Prostate gland (tissue), 2 donors: ENCODE results near the gene NLRP1. TPM values are rescaled to one million over a fixed set of nuclear protein-coding genes. Genes with fewer than 3 reads are reported as not detected.

Experiments used
- DNase-seq: peaks from one replicate; pipeline ENCODE4 v3.0.0-alpha.2; 2019; ENCODE audit warnings: low spot score
- H3K27ac ChIP-seq, 2 donors: fragments of 200-600 bp; sonication (generic); 2 replicates each; pipeline ENCODE4 v1.5.1; 2017 to 2019
- H3K27me3 ChIP-seq: fragments of 200-600 bp; sonication (generic); replicated peaks from 2 replicates; pipeline ENCODE4 v1.5.1; 2019; ENCODE audit not compliant: insufficient read depth
- H3K36me3 ChIP-seq, 2 donors: fragments of 200-600 bp; sonication (generic); 1 replicate in 1 of 2; 2 replicates in 1 of 2; pipeline versions ENCODE4 v1.5.1 to v1.8.1; 2017 to 2019
- H3K4me1 ChIP-seq: fragments of 200-600 bp; sonication (generic); replicated peaks from 2 replicates; pipeline ENCODE4 v1.5.1; 2019
- H3K4me3 ChIP-seq, 2 donors: fragments of 200-600 bp; sonication (generic); 2 replicates each; pipeline ENCODE4 v1.5.1; 2017 to 2019
- H3K9me3 ChIP-seq: fragments of 200-600 bp; sonication (generic); 2 replicates; pipeline ENCODE4 v1.5.1; 2017
- CTCF ChIP-seq, 4 experiments: fragments of 200-600 bp in 2 of 4; fragments of 450-650 bp in 2 of 4; sonication (generic) in 2 of 4; IDR thresholded peaks; 1 replicate in 3 of 4; 2 replicates in 1 of 4; pipeline ENCODE4 v1.5.1; 2016 to 2019; ENCODE audit warnings: antibody characterized with exemption in 4 of 4, mild to moderate bottlenecking in 2 of 4, moderate library complexity in 2 of 4
- POLR2A ChIP-seq: fragments of 450-650 bp; IDR thresholded peaks from one replicate; pipeline ENCODE4 v1.6.1; 2016; ENCODE audit warnings: antibody characterized with exemption, mild to moderate bottlenecking
- POLR2AphosphoS5 ChIP-seq: sonication (generic); formaldehyde crosslinking; IDR thresholded peaks from one replicate; pipeline ENCODE4 v1.6.1; 2017; ENCODE audit warnings: antibody characterized with exemption
- WGBS: methylation state at CpG from one replicate; pipeline ENCODE4 v1.1.5; 2018; 5-methylcytosine and 5-hydroxymethylcytosine counted together
- intact Hi-C: fragments of 100-400 bp; cut with DNase I; formaldehyde crosslinking; loops from one replicate; pipeline ENCODE4 v1.14.2; 2022
- total RNA-seq, 2 donors: library from RNA; depleted of rRNA; stranded (reverse); fragments of >200 nt; gene quantifications; one replicate each; pipeline ENCODE4 v1.1.0, GENCODE V29; 2016

The NLRP1 gene
- total RNA-seq, 2 donors from 2014 or later = 10.7 to 29.9 TPM

- TF ChIP-seq POLR2A (no peak), CTCF (IDR thresholded peaks at IDR 0.05) (no peak), POLR2AphosphoS5 (no peak)
- no peak overlapping the region for H3K4me3 ChIP-seq
- H3K36me3 ChIP-seq = no peaks in the 10 kb centered on the region
- H3K27ac ChIP-seq = no peak overlapping the region
- no peak for DNase-seq
- H3K27me3 ChIP-seq = no peaks in the 10 kb centered on the region
- no peaks in the 10 kb centered on the region for H3K4me1 ChIP-seq
- H3K9me3 ChIP-seq = no peaks in the 10 kb centered on the region
- intact Hi-C loops = no loop called here
- WGBS = 82% methylated on average over 2 of the region's 2 CpGs
Measured at GRCh38 chr17:5565808-5566207, 18.5 kb downstream of the NLRP1 start.

GRCh38 chr17:5563456-5563855 lies 20.9 kb downstream of the NLRP1 start:
- Histone ChIP-seq H3K9me3 (no peaks in the 10 kb centered on the region), H3K36me3 (no peaks in the 10 kb centered on the region), H3K27me3 (no peaks in the 10 kb centered on the region), H3K27ac (no peak overlapping the region), H3K4me1 (no peaks in the 10 kb centered on the region), H3K4me3 (no peak overlapping the region)
- no peak for TF ChIP-seq CTCF (IDR thresholded peaks at IDR 0.05)
- no peak for TF ChIP-seq POLR2AphosphoS5
- TF ChIP-seq POLR2A = no peak
- 75% methylated on average over 2 of the region's 2 CpGs for WGBS
- no peak for DNase-seq
- intact Hi-C loops = no loop called here

- TF ChIP-seq CTCF (IDR thresholded peaks at IDR 0.05) (no peak), POLR2A (no peak), POLR2AphosphoS5 (no peak)
- WGBS = 89% methylated on average over 6 of the region's 6 CpGs
- Histone ChIP-seq H3K27me3 (no peaks in the 10 kb centered on the region), H3K27ac (no peak overlapping the region), H3K9me3 (no peaks in the 10 kb centered on the region), H3K4me3 (no peak overlapping the region), H3K36me3 (no peaks in the 10 kb centered on the region), H3K4me1 (no peaks in the 10 kb centered on the region)
- no peak for DNase-seq
- intact Hi-C loops = no loop called here
Measured at GRCh38 chr17:5562661-5563360, 21.5 kb downstream of the NLRP1 start.

- Histone ChIP-seq H3K4me1 (no peaks in the 10 kb centered on the region), H3K36me3 (no peaks in the 10 kb centered on the region), H3K9me3 (no peaks in the 10 kb centered on the region), H3K27ac (no peak overlapping the region), H3K27me3 (no peaks in the 10 kb centered on the region), H3K4me3 (no peak overlapping the region)
- TF ChIP-seq POLR2AphosphoS5 = no peak
- no peak for TF ChIP-seq POLR2A
- TF ChIP-seq CTCF (IDR thresholded peaks at IDR 0.05) = no peak
- intact Hi-C loops = no loop called here
- WGBS = 84% methylated on average over 14 of the region's 14 CpGs
- no peak for DNase-seq
Measured at GRCh38 chr17:5561736-5562571, 22.4 kb downstream of the NLRP1 start.
